Duodenal mucosa (tissue), 2 donors: ENCODE measurements around the gene FOCAD.

Experiments used
- H3K27ac ChIP-seq: one replicate; pipeline ENCODE4 v1.7.0; 2013; ENCODE audit warnings: low read depth, low read length
- H3K27me3 ChIP-seq, 2 donors: one replicate each; pipeline ENCODE4 v1.7.0; 2013; ENCODE audit warnings: low read length in 2 of 2, control low read depth in 1 of 2; ENCODE audit not compliant: insufficient read depth in 2 of 2, control insufficient read depth in 1 of 2
- H3K36me3 ChIP-seq, 2 donors: one replicate each; pipeline ENCODE4 v1.7.0; 2013; ENCODE audit warnings: low read length in 2 of 2, control low read depth in 1 of 2; ENCODE audit not compliant: insufficient read depth in 2 of 2, control insufficient read depth in 1 of 2
- H3K4me1 ChIP-seq, 2 donors: one replicate each; pipeline ENCODE4 v1.7.0; 2013; ENCODE audit warnings: low read length in 2 of 2, control low read depth in 1 of 2; ENCODE audit not compliant: insufficient read depth in 2 of 2, control insufficient read depth in 1 of 2
- H3K4me3 ChIP-seq, 2 donors: one replicate each; pipeline ENCODE4 v1.7.0; 2013; ENCODE audit warnings: low read length in 2 of 2, low read depth in 1 of 2
- H3K9ac ChIP-seq, 2 donors: one replicate each; pipeline ENCODE4 v1.7.0; 2013; ENCODE audit warnings: low read length in 2 of 2, low read depth in 1 of 2
- H3K9me3 ChIP-seq, 2 donors: one replicate each; pipeline ENCODE4 v1.7.0; 2013; ENCODE audit warnings: low read length in 2 of 2, control low read depth in 1 of 2; ENCODE audit not compliant: control insufficient read depth in 1 of 2

Gene FOCAD

DNA sequence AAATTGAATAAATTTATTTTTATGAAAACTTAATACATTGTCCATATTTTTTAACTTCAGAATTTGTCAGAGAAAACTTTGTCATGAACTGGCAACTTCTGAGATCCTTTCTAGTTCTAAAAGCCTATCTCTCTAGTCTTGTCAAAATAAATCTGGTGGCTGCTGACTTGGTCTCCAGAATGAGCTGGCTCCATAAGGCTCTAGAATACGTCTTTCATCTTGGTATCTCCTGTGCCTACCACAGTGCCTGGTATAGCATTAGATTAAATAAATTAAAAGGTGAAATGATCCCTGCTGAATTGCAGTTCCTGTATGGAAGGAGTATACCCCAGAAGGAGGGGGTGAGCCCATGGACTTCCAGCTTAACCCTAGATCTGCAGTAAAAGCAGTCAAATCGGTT, 2.6 kb upstream of the FOCAD start:
- Histone ChIP-seq H3K9ac (no peak overlapping the region), H3K4me1 (peaks cover 14% of the 10 kb centered on the region in 2 donors), H3K9me3 (no peaks in the 10 kb centered on the region), H3K36me3 (no peaks in the 10 kb centered on the region), H3K27me3 (no peaks in the 10 kb centered on the region), H3K4me3 (no peak overlapping the region), H3K27ac (no peak overlapping the region)

DNA sequence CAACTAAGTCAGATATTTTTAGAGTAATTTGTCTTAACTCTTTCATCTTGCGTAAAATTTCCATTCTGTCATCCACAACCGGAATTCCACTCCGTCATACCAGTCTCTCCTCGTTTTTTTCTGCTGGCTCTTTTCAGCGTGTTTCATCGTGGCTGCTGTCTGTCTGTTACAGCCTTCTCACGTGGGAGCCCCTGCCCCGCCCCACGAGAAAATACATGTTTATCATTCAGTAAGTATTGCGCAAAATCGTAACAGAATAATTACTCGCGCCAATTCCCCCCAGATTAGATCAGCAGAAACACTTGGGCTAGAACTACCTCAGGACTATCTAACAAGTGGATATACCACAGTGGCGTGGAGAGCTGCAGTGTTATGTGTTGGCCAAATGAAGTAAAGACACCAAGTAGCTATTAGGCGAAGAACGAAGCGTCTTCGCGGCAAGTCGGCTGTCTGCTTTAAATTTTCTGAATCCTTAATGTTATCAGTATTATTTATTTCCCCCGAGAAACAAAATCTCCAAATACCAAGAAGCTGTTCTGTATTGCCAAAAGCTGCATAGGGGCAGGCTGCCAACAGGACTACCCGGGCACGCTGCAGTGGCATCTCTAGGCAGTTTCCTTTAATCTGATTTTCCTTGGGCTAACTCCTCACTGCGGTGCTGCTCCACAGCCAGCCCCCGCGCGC, 566 bp upstream of the FOCAD start:
- Histone ChIP-seq H3K9me3 (no peaks in the 10 kb centered on the region), H3K4me3 (peak overlapping the region; percentile 88 to 92), H3K36me3 (no peaks in the 10 kb centered on the region), H3K27ac (no peak overlapping the region), H3K9ac (peak overlapping the region; percentile 76 to 78), H3K4me1 (peaks cover 14% of the 10 kb centered on the region in 2 donors), H3K27me3 (no peaks in the 10 kb centered on the region)

DNA sequence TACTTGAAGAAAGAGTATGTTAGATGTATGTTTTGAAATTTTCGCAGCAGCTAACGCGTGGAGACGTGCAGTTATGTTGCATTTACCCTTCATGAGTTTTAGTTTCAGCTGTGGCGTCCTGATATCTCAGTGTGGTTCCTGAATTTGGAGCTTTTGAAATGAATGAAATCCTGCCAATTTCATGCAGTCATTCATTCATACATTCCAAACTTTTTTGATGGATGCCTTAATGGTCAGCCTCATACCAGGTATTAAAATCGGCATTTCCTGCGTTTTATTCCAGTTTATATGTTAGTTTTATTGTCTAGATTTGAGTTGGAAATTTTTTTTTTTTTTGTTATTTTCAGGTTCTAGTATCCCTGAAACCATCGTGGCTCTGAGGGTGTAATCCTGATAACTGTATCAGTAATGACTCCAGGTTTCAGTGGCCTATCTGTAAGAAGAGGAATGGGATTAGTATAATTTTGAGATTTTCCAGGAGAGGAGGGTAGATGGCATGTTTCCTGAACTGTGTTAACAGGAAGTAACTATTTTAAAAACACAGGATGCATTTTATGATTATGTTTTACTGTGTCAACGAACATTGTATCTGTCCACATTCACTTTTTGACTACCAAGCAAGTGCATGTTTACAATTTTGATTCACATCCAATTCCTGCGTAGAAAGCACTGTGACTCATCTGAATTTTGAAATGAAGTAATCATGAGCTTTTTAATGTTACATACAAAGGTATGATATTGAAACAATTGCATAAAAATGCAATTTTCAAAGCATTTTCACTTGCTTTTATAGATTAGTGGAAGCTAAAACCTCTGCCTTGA, 1.0 kb downstream of the FOCAD start:
- no peaks in the 10 kb centered on the region for H3K36me3 ChIP-seq
- peaks cover 14% of the 10 kb centered on the region in 2 donors for H3K4me1 ChIP-seq
- peak overlapping the region; percentile 82 for H3K27ac ChIP-seq
- no peaks in the 10 kb centered on the region for H3K9me3 ChIP-seq
- no peaks in the 10 kb centered on the region for H3K27me3 ChIP-seq
- H3K4me3 ChIP-seq, result peak overlapping the region; percentile 92 to 95
- H3K9ac ChIP-seq, result peak overlapping the region; percentile 76 to 93

DNA sequence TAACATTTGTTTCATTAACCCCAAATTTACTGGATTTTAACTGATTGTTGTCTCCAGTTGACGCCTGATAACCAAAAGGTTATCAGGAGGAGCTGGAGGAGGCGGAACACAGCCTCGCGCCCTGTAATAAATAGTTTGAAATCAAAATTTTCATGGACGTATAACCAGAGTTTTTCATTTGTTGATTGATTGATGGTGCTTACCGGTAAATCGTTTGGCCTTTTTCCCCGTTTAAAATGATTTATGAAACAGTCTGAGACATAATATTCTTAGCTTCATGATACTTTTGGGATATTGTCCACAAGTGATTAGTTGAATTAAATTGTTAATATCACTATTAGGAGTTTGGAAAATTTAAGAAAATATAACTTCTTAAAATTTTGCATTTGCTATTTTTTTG, 1.7 kb downstream of the FOCAD start:
- H3K36me3 ChIP-seq, result no peaks in the 10 kb centered on the region
- H3K4me3 ChIP-seq, result peak overlapping the region; percentile 10 to 95
- H3K27ac ChIP-seq, result no peak overlapping the region
- no peaks in the 10 kb centered on the region for H3K9me3 ChIP-seq
- H3K27me3 ChIP-seq, result no peaks in the 10 kb centered on the region
- H3K9ac ChIP-seq, result no peak overlapping the region
- peaks cover 14% of the 10 kb centered on the region in 2 donors for H3K4me1 ChIP-seq

DNA sequence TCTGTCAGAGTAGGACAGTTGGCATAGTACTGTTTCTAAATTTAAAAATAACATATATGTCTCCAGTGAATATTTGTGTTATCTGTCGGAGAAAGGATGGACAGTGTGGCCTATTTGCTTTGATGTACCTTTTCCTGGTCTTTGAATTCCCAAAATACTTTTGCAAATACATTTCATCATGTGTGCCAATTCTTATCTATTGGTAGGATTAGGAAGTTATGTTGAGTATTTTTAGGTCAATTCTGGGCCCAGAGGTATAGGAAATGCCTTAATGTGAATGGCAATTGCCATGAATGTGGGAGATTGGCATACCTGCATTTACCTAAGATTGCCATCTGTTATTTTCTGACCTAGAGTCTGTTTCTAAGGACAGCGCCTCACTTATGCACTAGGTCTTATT, 5.8 kb downstream of the FOCAD start:
- H3K4me1 ChIP-seq, result peaks cover 11% of the 10 kb centered on the region in 2 donors
- no peaks in the 10 kb centered on the region for H3K27me3 ChIP-seq
- H3K4me3 ChIP-seq, result no peak overlapping the region
- no peak overlapping the region for H3K27ac ChIP-seq
- H3K9ac ChIP-seq, result no peak overlapping the region
- H3K9me3 ChIP-seq, result no peaks in the 10 kb centered on the region
- no peaks in the 10 kb centered on the region for H3K36me3 ChIP-seq

DNA sequence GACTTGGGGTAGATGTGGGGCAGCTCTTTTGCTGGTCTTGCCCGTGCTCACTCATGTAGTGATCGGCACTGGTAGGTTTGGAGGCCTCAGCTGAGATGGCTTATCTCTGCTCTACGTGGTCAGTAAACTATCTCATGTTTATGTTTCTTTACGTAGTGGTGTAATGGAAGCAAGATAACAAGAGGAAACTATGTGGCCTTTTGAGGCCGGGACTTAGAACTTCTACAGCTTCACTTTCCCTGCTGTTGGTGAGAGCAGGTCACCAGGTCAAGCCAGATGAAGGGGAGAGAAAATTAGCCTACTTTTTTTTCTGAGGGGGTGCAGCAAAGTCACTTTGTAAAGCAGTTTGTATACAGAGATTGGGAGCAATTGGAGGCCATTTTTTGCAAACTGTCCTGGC, 8.5 kb downstream of the FOCAD start:
- Histone ChIP-seq H3K36me3 (no peaks in the 10 kb centered on the region), H3K4me1 (no peaks in the 10 kb centered on the region), H3K27ac (no peak overlapping the region), H3K9me3 (no peaks in the 10 kb centered on the region), H3K9ac (no peak overlapping the region), H3K27me3 (no peaks in the 10 kb centered on the region), H3K4me3 (no peak overlapping the region)

DNA sequence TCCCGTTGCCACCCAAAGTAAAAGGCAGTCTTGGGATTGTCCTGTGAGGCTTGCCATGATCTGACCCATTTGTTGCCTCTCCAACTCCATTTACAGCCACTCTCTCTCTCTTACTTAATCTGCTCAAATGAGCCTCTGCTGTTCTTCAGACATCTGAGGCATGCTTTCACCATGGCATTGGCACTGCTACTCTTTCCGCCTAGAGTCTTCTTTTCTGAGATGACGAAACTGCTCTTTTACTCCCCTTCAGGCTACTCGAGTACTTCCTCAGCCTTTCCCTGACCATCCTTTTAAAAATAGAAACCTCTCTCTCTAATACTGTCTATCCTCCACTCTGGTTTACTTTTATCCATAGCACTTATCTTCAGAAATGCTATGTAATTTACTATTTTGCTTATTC, 9.0 kb downstream of the FOCAD start:
- H3K27me3 ChIP-seq, result no peaks in the 10 kb centered on the region
- no peaks in the 10 kb centered on the region for H3K9me3 ChIP-seq
- H3K4me3 ChIP-seq, result no peak overlapping the region
- no peak overlapping the region for H3K27ac ChIP-seq
- H3K36me3 ChIP-seq, result no peaks in the 10 kb centered on the region
- no peak overlapping the region for H3K9ac ChIP-seq
- no peaks in the 10 kb centered on the region for H3K4me1 ChIP-seq

DNA sequence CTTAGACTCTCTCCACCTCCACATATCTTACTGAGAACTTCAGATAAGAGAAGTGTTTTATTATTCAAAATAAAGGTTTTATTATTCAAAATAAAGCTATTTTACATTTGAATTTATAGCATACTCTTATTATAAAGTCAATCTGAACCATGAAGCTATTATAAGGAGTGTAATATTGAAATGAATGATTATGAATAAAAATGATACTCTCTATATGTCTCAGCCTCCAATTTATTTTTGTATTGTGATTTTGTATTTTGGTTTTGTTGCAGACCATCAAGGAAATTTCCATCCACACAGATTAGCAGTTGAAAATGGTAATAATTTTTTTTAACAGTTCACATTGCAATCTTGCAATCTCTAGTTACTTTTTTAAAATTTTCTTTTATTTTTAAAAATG, 10.2 kb downstream of the FOCAD start:
- H3K27me3 ChIP-seq, result no peaks in the 10 kb centered on the region
- H3K4me1 ChIP-seq, result no peaks in the 10 kb centered on the region
- H3K36me3 ChIP-seq, result no peaks in the 10 kb centered on the region
- H3K9me3 ChIP-seq, result no peaks in the 10 kb centered on the region
- H3K4me3 ChIP-seq, result no peak overlapping the region
- no peak overlapping the region for H3K27ac ChIP-seq
- H3K9ac ChIP-seq, result no peak overlapping the region

DNA sequence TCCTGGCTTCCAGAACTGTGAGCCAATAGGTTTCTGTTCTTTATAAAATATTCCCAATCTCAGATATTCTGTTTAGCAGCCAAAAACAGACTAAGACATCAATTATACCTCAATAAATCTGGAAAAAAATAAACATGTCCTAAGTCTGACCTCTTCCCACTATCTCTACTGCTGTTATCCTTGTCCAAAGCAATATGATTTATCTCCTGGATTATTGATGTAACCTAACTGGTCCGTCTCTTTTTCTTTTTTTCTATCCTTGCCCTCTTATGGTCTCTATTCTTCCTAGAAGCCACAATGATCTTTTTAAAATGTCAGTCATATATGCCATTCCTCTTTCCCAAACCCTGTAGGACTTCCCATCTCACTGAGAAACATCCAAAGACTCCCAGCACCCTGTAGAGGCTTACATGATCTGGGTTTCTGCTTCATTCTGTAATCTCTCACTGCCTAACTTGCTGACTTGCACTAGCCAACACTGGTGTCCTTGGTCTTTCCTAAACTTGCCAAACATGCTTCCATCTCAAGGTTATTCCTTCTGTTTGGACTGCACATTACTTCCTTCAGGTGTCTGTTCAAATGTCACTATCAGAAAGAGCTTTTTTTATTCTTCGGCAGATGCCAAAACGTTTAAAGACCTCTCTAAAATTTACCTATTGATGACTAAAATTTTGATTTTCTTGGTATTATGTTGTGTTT, 13.1 kb downstream of the FOCAD start:
- H3K9ac ChIP-seq, result no peak overlapping the region
- H3K4me1 ChIP-seq, result peaks cover 0 to 4% of the 10 kb centered on the region in 2 donors
- no peak overlapping the region for H3K4me3 ChIP-seq
- H3K27me3 ChIP-seq, result no peaks in the 10 kb centered on the region
- no peaks in the 10 kb centered on the region for H3K36me3 ChIP-seq
- H3K27ac ChIP-seq, result no peak overlapping the region
- no peaks in the 10 kb centered on the region for H3K9me3 ChIP-seq

DNA sequence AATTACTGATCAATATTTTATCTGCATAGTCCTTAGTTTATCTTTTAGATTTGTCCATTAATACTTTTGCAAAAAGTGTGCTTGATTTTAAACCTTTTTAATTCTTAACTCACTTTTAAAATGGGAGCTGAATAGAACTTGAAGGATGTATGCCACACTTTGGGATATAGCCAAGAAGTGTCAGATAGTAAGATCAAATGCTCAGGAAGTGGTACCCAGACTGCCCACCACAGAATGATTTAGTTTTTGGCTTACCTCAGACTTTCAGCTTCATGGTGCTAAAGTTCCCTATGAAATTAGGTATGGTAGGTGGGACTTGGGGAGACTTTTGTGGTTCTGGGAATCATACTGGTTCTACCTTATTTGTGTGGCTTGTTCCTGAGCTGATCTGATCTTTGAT, 14.7 kb downstream of the FOCAD start:
- H3K9me3 ChIP-seq, result no peaks in the 10 kb centered on the region
- no peak overlapping the region for H3K27ac ChIP-seq
- no peak overlapping the region for H3K4me3 ChIP-seq
- H3K9ac ChIP-seq, result no peak overlapping the region
- H3K36me3 ChIP-seq, result no peaks in the 10 kb centered on the region
- no peaks in the 10 kb centered on the region for H3K27me3 ChIP-seq
- H3K4me1 ChIP-seq, result peaks cover 0 to 4% of the 10 kb centered on the region in 2 donors
